ENCODE data around the gene ZBTB4. TPM values are rescaled to one million over a fixed set of nuclear protein-coding genes. Genes with fewer than 3 reads are reported as not detected.

Gene ZBTB4
- total RNA-seq, 2 experiments from 2014 or later: 3.5 to 3.9 TPM

- H3K4me3 ChIP-seq (ENCODE audit: low read depth, low read length, poor library complexity, severe bottlenecking): peak overlapping the region; percentile 55
- peaks cover 4% of the 10 kb centered on the region; the same call in 1 of the 2 replicates for H3K79me2 ChIP-seq (ENCODE audit: insufficient read depth, low read depth, low read length)
- intact Hi-C loops (cut with micrococcal nuclease; ENCODE audit: unreplicated experiment): loop anchor here (1.0 to 5.0 kb wide), 4 partner anchors 46 to 401 kb away; partner anchors contain the start of genes POLR2A, SENP3 and SLC16A13
- BruUV-seq (replicated peaks): no TSS peak
- DNase-seq (ENCODE audit: low spot score): peak; percentile 29
- H3K9me3 ChIP-seq (ENCODE audit: low read length): no peaks in the 10 kb centered on the region
- no peak overlapping the region for H2AFZ ChIP-seq (ENCODE audit: low read length)
- H3K9me2 ChIP-seq (ENCODE audit: insufficient read depth, low read length): no peaks in the 10 kb centered on the region
- peaks cover 40% of the 10 kb centered on the region for H3K4me1 ChIP-seq (ENCODE audit: insufficient read depth, low read length, poor library complexity, severe bottlenecking)
- peak overlapping the region; percentile 99 for H3K4me2 ChIP-seq (ENCODE audit: low read length)
- no peaks in the 10 kb centered on the region for H3K36me3 ChIP-seq (ENCODE audit: insufficient read depth, low read length)
- TF ChIP-seq EZH2phosphoT487 (IDR thresholded peaks at IDR 0.05; ENCODE audit: borderline replicate concordance, low read depth, low read length) (no peak), CTCF (conservative IDR thresholded peaks at IDR 0.05; ENCODE audit: low read length) (no peak)
- CTCF ChIA-PET (ENCODE audit: unreplicated experiment): interaction anchor here (0.8 kb wide), 1 partner anchor 41 kb away, joined by 3 read pairs; the partner anchor contains the start of gene ZBTB4
- no peaks in the 10 kb centered on the region for H4K20me1 ChIP-seq (ENCODE audit: insufficient read depth, low read length)
- H3K27ac ChIP-seq (ENCODE audit: low read depth, low read length, poor library complexity, severe bottlenecking): no peak overlapping the region
- POLR2A ChIA-PET: interaction anchor here (0.6 kb wide), 1 partner anchor 54 kb away, joined by 3 read pairs; no protein-coding TSS in a partner anchor
These were observed 41.3 kb downstream of the ZBTB4 start for GRCh38 chr17:7437950-7438614.

- no peak for DNase-seq (ENCODE audit: low spot score)
- H3K27ac ChIP-seq (ENCODE audit: low read depth, low read length, poor library complexity, severe bottlenecking): no peak overlapping the region
- H3K9me3 ChIP-seq (ENCODE audit: low read length): no peaks in the 10 kb centered on the region
- TF ChIP-seq EZH2phosphoT487 (IDR thresholded peaks at IDR 0.05; ENCODE audit: borderline replicate concordance, low read depth, low read length): no peak
- no peak for TF ChIP-seq CTCF (conservative IDR thresholded peaks at IDR 0.05; ENCODE audit: low read length)
- H4K20me1 ChIP-seq (ENCODE audit: insufficient read depth, low read length): no peaks in the 10 kb centered on the region
- intact Hi-C loops (cut with micrococcal nuclease; ENCODE audit: unreplicated experiment): loop anchor here (1.0 to 5.0 kb wide), 4 partner anchors 47 to 400 kb away; partner anchors contain the start of genes POLR2A, SENP3 and SLC16A13
- CTCF ChIA-PET (ENCODE audit: unreplicated experiment): interaction anchor here (1.4 kb wide), 1 partner anchor 107 kb away, joined by 6 read pairs; no protein-coding TSS in a partner anchor
- H3K36me3 ChIP-seq (ENCODE audit: insufficient read depth, low read length): no peaks in the 10 kb centered on the region
- H3K9me2 ChIP-seq (ENCODE audit: insufficient read depth, low read length): no peaks in the 10 kb centered on the region
- H3K79me2 ChIP-seq (ENCODE audit: insufficient read depth, low read depth, low read length): peaks cover 4% of the 10 kb centered on the region; the same call in 1 of the 2 replicates
- no TSS peak for BruUV-seq (replicated peaks)
- POLR2A ChIA-PET: interaction anchor here (0.5 kb wide), 1 partner anchor 13 kb away, joined by 6 read pairs; no protein-coding TSS in a partner anchor
- H2AFZ ChIP-seq (ENCODE audit: low read length): no peak overlapping the region
- peaks cover 40% of the 10 kb centered on the region for H3K4me1 ChIP-seq (ENCODE audit: insufficient read depth, low read length, poor library complexity, severe bottlenecking)
- H3K4me3 ChIP-seq (ENCODE audit: low read depth, low read length, poor library complexity, severe bottlenecking): peak overlapping the region; percentile 76
- peak overlapping the region; percentile 99 for H3K4me2 ChIP-seq (ENCODE audit: low read length)
These were observed 42.0 kb downstream of the ZBTB4 start for GRCh38 chr17:7437369-7437863.
